K562 (cell line): ENCODE results near the gene CHERP. TPM values are rescaled to one million over a fixed set of nuclear protein-coding genes. Genes with fewer than 3 reads are reported as not detected.

ENCODE experiments used
- BRD4 ChIP-seq: fragments of 200-600 bp; sonication (generic); IDR thresholded peaks from 2 replicates; pipeline ENCODE4 v1.6.1; 2017; ENCODE audit warnings: inconsistent platforms
- FOXJ3 ChIP-seq: sonication (generic); formaldehyde crosslinking; IDR thresholded peaks from 2 replicates; pipeline ENCODE4 v1.4.0; 2020; ENCODE audit warnings: mild to moderate bottlenecking, missing genetic modification reagents
- FOXO4 ChIP-seq: fragments of 450-650 bp; formaldehyde crosslinking; IDR thresholded peaks from 2 replicates; pipeline ENCODE4 v1.4.0; 2020; ENCODE audit warnings: mild to moderate bottlenecking, moderate library complexity
- FUS ChIP-seq: fragments of 200-400 bp; formaldehyde crosslinking; optimal IDR thresholded peaks from 2 replicates; pipeline ENCODE3; 2017; ENCODE audit warnings: low read depth, low read length
- GABPA ChIP-seq: fragments of 200-800 bp; sonication (Bioruptor generic); conservative IDR thresholded peaks from 2 replicates; pipeline ENCODE4 v1.6.1; 2016; ENCODE audit warnings: low read depth, missing genetic modification characterization, missing compliant biosample characterization
- MCM7 ChIP-seq, 2 experiments: fragments of 450-650 bp; IDR thresholded peaks; 2 replicates each; pipeline ENCODE4 v1.6.1; 2016 to 2018
- MEIS2 ChIP-seq: fragments of 450-650 bp; IDR thresholded peaks from 2 replicates; pipeline ENCODE4 v1.6.1; 2014; ENCODE audit warnings: mild to moderate bottlenecking; ENCODE audit not compliant: partially characterized antibody
- MXI1 ChIP-seq: IDR thresholded peaks from 2 replicates; pipeline ENCODE4 v1.6.1; 2011; ENCODE audit warnings: low read depth, mild to moderate bottlenecking, improper control_type of control experiment, low read length
- PHF20 ChIP-seq: fragments of 450-650 bp; IDR thresholded peaks from 2 replicates; pipeline ENCODE4 v1.6.1; 2018; ENCODE audit not compliant: partially characterized antibody
- PTTG1 ChIP-seq: fragments of 450-650 bp; IDR thresholded peaks from 2 replicates; pipeline ENCODE4 v1.6.1; 2016; ENCODE audit warnings: low read depth, mild to moderate bottlenecking, missing genetic modification characterization, missing compliant biosample characterization
- RBM15 ChIP-seq: fragments of 200-400 bp; formaldehyde crosslinking; IDR thresholded peaks from 2 replicates; pipeline ENCODE4 v1.6.1; 2018; ENCODE audit warnings: mild to moderate bottlenecking, low read length, moderate library complexity; ENCODE audit not compliant: insufficient read depth
- RREB1 ChIP-seq: fragments of 250-450 bp; sonication (Bioruptor Pico); IDR thresholded peaks from 2 replicates; pipeline ENCODE4 v1.4.0; 2020
- RUNX1 ChIP-seq: sonication (generic); IDR thresholded peaks from 2 replicates; pipeline ENCODE4 v1.6.1; 2016; ENCODE audit warnings: antibody characterized with exemption, low read depth
- SFPQ ChIP-seq: fragments of 200-400 bp; formaldehyde crosslinking; IDR thresholded peaks from 2 replicates; pipeline ENCODE4 v1.6.1; 2017; ENCODE audit warnings: mild to moderate bottlenecking, low read depth, low read length, moderate library complexity
- XRCC3 ChIP-seq: fragments of 450-650 bp; IDR thresholded peaks from 2 replicates; pipeline ENCODE4 v1.6.1; 2017; ENCODE audit warnings: mild to moderate bottlenecking, moderate library complexity
- ZKSCAN1 ChIP-seq: fragments of 150-350 bp; IDR thresholded peaks from 2 replicates; pipeline ENCODE4 v1.6.1; 2016; ENCODE audit warnings: low read depth, low read length
- ZNF3 ChIP-seq: fragments of 250-450 bp; sonication (Bioruptor Pico); IDR thresholded peaks from 2 replicates; pipeline ENCODE4 v1.5.0; 2021; ENCODE audit warnings: mild to moderate bottlenecking, moderate library complexity
- ZNF699 ChIP-seq: fragments of 250-450 bp; sonication (Bioruptor Pico); IDR thresholded peaks from 2 replicates; pipeline ENCODE4 v1.8.0; 2021; ENCODE audit warnings: mild to moderate bottlenecking, moderate library complexity; ENCODE audit not compliant: insufficient replicate concordance
- polyA plus RNA-seq, 8 experiments: library from polyadenylated mRNA; depleted of rRNA in 4 of 8; stranded (reverse) in 5 of 8; unstranded in 3 of 8; fragments of >200 nt; fragmentation: Nextera tagmentation in 2 of 8; fragmentation: Illumina TruSeq in 1 of 8; extraction: Ambion mirVana in 2 of 8; extraction: Trizol in 1 of 8; gene quantifications; 2 replicates each; pipeline versions ENCODE4 v1.2.1 to v1.2.3, GENCODE V29; 2011 to 2014; ENCODE audit warnings: inconsistent platforms in 1 of 8, missing spikeins in 1 of 8
- total RNA-seq, 7 experiments: library from RNA; depleted of rRNA in 6 of 7; stranded (reverse); fragments of >200 nt in 6 of 7; fragmentation: Illumina TruSeq in 2 of 7; extraction: Trizol in 2 of 7; gene quantifications; 2 replicates each; pipeline versions ENCODE4 v1.2.1 to v1.2.3, GENCODE V29; 2011 to 2021; ENCODE audit warnings: low replicate concordance in 1 of 7

CHERP gene
- total and polyA plus RNA-seq, 9 of the 15 experiments (the other 6 are each of a cell fraction or from before 2014, with no cell fraction given), result 0.60 to 85.1 (median 7.8) TPM

GRCh38 chr19:16542045-16542909 is at the start of gene CHERP (continued):
- TF ChIP-seq RREB1 (CRISPR knock-in tag) (no peak), PHF20 (peak; percentile 74), GABPA (tag) (peak; percentile 98), FOXO4 (CRISPR knock-in tag) (no peak), ZNF3 (no peak), XRCC3 (no peak), MEIS2 (peak; percentile 62), ZNF699 (no peak), PTTG1 (tag) (no peak), RBM15 (no peak), MCM7 (IDR thresholded peaks at IDR 0.05) (no peak), MXI1 (0 out of 2 replicates have a peak, but pooled peaks have one; percentile 40), FOXJ3 (no peak), BRD4 (no peak), RUNX1 (no peak), FUS (no peak), ZKSCAN1 (no peak), SFPQ (no peak)
